Activated gamma-delta T cell (primary cell): ENCODE results near the gene PYCARD.
"Not testable (repeated sequence)": the region's sequence is repeated elsewhere in the genome, so short reads cannot be mapped to it uniquely, and the experiment has no call there.

ENCODE experiments used
- DNase-seq: peaks from one replicate; lab custom pipeline; 2025; lab: John Stamatoyannopoulos, UW

Gene PYCARD

GRCh38 chr16:31215287-31216162 lies 13.0 kb upstream of the PYCARD start:
- DNase-seq, result no peak

GRCh38 chr16:31214708-31215286 lies 12.2 kb upstream of the PYCARD start:
- no peak for DNase-seq

GRCh38 chr16:31213877-31214707 lies 11.5 kb upstream of the PYCARD start, which contains the start of gene TRIM72:
TRIM72 (plus strand) TSS chr16:31214119; CDS start chr16:31214739, 620 bp downstream.
- no peak for DNase-seq

- no peak for DNase-seq
Measured at GRCh38 chr16:31213342-31213741, 10.8 kb upstream of the PYCARD start.

GRCh38 chr16:31206776-31207175 lies 4.2 kb upstream of the PYCARD start:
- no peak for DNase-seq

- DNase-seq, result no peak
Measured at GRCh38 chr16:31204871-31205666, 2.5 kb upstream of the PYCARD start.

GRCh38 chr16:31201582-31202413 lies 762 bp downstream of the PYCARD start:
- DNase-seq, result no peak

GRCh38 chr16:31200821-31201568 lies 1.6 kb downstream of the PYCARD start:
- no peak for DNase-seq

DNA sequence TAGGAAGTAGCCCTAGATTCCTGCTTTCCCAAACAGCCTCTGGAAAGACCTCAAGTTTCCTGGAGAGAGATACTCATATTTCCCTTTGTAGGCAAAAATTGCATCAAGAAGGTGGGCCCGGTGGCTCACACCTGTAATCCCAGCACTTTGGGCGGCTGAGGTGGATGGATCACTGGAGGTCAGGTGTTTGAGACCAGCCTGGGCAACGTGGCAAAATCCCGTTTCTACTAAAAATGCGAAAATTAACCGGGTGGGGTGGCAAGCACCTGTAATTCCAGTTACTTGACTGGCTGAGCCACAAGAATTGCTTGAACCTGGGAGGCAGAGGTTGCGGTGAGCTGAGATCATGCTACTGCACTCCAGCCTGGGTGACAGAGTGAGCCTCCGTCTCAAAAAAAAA lies 2.4 kb downstream of the PYCARD start:
- not testable (repeated sequence) for DNase-seq

GRCh38 chr16:31199430-31200041 lies 3.0 kb downstream of the PYCARD start:
- DNase-seq, result no peak

DNA sequence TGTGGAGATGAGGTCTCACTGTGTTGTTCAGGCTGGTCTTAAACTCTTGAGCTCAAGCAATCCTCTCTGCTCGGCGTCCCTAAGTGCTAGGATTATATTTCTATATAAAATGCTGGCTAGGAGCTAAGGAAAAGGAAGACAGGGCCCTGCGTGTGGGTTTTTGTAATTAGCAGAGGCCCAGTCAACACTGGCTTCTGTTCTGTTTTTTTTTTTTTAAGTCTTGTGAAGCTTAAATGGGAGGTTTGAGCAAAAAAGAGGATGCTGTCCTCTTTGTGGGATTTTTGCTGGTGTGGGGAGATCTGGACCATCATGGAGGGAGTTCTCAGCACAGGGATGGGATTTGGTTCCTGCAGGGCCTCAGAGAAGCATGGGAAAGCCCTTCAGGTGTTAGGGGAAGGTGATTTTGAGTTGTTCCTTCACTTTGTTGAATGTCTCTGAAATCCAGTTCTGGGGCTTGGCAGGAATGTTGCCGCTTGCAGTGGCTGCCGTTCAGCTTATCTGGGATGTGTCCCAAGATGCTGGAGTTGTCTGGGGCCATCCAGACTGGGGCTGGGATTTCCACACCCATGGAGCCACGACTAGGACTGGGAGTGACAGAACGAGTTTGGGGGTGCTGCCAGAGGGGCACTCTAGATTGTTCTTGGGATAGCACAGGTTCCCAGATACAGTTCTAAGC lies 4.2 kb downstream of the PYCARD start:
- DNase-seq, result no peak

DNA sequence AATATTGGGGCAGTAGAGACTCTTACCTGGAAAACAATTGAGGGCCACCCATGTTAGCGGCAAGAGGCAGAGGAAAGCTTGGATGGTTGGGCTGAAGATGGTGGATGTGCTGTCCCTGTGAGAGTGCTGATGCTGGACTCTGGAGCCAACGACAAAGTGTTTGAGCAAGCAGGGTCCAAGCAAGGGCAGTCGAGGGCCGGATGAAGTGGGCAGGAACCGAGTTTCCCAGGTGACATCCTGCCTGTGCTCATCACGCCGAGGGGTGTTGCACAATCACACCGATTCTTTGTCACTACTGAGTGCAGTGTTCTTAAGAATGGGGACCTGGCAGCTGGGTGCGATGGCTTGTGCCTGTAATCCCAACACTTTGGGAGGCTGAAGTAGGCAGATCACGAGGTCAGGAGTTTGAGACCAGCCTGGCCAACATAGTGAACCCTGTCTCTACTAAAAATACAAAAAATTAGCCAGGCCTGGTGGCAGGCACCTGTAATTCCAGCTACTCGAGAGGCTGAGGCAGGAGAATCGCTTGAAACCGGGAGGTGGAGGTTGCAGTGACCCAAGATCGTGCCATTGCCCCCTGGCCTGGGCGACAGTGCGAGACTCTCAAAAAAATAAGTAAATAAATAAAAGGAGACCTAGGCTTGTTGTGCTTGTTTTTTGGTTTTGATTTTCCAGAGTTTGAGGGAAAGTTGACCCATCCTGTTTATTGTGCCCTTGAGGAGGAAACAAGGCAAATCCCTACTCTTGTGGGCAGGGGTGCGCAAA lies 6.1 kb downstream of the PYCARD start:
- no peak for DNase-seq

DNA sequence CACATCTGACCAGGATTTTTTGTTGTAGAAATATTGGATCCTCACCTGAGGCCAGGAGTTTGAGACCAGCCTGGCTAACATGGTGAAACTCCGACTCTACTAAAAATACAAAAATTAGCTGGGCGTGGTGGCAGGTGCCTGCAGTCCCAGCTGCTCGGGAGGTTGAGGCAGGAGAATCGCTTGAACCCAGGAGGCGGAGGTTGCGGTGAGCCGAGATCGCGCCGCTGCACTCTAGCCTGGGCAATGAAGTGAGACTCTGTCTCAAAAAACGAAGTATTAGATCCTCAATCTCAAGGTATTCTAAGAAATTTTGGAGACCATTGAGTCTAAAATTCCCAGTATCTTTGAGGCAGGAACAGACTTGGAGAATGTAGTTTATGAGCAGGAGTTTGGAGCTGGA lies 6.7 kb downstream of the PYCARD start:
- DNase-seq, result not testable (repeated sequence)

GRCh38 chr16:31194898-31195297 lies 7.7 kb downstream of the PYCARD start:
- no peak for DNase-seq

GRCh38 chr16:31193874-31194273 lies 8.7 kb downstream of the PYCARD start:
- no peak for DNase-seq

- no peak for DNase-seq
Measured at GRCh38 chr16:31192856-31193642, 9.5 kb downstream of the PYCARD start.

GRCh38 chr16:31191697-31192428 lies 10.7 kb downstream of the PYCARD start:
- DNase-seq, result no peak
